Neural crest cell (in vitro differentiated cells): ENCODE data around the gene ITIH3. TPM values are rescaled to one million over a fixed set of nuclear protein-coding genes. Genes with fewer than 3 reads are reported as not detected.
A peak's percentile ranks its signal among the peaks of the same experiment; 100 is the strongest.

ENCODE experiments used
- DNase-seq: peaks from one replicate; pipeline ENCODE4 v3.0.0; 2021; ENCODE audit warnings: low read depth, mixed read lengths, low spot score
- H3K27ac Mint-ChIP-seq: one replicate; pipeline ENCODE4 v1.8.0; 2021; ENCODE audit warnings: mild to moderate bottlenecking, mixed read lengths; ENCODE audit not compliant: unreplicated experiment
- H3K27me3 Mint-ChIP-seq: 2 replicates; pipeline ENCODE4 v1.8.0; 2021; ENCODE audit warnings: low read depth, mild to moderate bottlenecking, mixed read lengths
- H3K36me3 Mint-ChIP-seq: 2 replicates; pipeline ENCODE4 v1.8.0; 2021; ENCODE audit warnings: low read depth, mild to moderate bottlenecking, mixed read lengths
- H3K4me1 Mint-ChIP-seq: 2 replicates; pipeline ENCODE4 v1.8.0; 2021; ENCODE audit warnings: mixed read lengths
- H3K4me3 Mint-ChIP-seq: one replicate; pipeline ENCODE4 v1.8.0; 2021; ENCODE audit warnings: mild to moderate bottlenecking, mixed read lengths
- H3K9me3 Mint-ChIP-seq: 2 replicates; pipeline ENCODE4 v1.8.0; 2021; ENCODE audit warnings: mixed read lengths
- long read RNA-seq: library from polyadenylated mRNA; unstranded; transcript quantifications from one replicate; pipeline ENCODE4 v2.0.0, GENCODE V29; 2020
- total RNA-seq: library from RNA; stranded (reverse); gene quantifications from 2 replicates; pipeline ENCODE4 v1.2.1, GENCODE V29; 2021
- TF ChIP-seq, protein P1 (sequence below): fragments of 200-600 bp; sonication (generic); conservative IDR thresholded peaks from 2 replicates; pipeline ENCODE4 v1.5.0; 2021; ENCODE audit warnings: antibody characterized with exemption, mild to moderate bottlenecking

ITIH3 gene, protein sequence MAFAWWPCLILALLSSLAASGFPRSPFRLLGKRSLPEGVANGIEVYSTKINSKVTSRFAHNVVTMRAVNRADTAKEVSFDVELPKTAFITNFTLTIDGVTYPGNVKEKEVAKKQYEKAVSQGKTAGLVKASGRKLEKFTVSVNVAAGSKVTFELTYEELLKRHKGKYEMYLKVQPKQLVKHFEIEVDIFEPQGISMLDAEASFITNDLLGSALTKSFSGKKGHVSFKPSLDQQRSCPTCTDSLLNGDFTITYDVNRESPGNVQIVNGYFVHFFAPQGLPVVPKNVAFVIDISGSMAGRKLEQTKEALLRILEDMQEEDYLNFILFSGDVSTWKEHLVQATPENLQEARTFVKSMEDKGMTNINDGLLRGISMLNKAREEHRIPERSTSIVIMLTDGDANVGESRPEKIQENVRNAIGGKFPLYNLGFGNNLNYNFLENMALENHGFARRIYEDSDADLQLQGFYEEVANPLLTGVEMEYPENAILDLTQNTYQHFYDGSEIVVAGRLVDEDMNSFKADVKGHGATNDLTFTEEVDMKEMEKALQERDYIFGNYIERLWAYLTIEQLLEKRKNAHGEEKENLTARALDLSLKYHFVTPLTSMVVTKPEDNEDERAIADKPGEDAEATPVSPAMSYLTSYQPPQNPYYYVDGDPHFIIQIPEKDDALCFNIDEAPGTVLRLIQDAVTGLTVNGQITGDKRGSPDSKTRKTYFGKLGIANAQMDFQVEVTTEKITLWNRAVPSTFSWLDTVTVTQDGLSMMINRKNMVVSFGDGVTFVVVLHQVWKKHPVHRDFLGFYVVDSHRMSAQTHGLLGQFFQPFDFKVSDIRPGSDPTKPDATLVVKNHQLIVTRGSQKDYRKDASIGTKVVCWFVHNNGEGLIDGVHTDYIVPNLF
- 0.52 TPM in 1 of 2 replicates, not detected in the other for total RNA-seq
- long read RNA-seq = 0 reads

DNA sequence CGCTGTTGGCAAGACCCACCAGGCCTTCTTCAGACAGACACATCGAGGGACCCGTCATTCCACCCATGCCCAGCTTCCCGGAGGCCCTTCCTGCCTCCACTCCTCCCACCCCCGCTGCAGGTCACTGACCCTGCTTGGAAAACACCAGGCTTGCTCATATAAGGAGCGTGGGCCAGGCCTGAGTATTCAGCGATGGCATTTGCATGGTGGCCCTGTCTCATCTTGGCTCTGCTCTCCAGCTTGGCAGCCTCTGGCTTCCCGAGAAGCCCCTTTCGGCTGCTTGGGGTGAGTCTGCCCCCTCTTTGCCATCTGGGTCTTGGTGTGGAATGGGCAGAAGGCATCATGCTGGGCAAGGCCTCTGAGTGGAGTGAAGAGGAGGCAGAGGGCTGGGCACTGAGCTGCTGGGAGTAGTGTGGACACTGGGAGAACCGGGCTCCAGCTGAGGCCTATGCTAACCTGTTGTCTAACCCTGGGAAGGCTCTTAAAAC is at the start of gene ITIH3:
ITIH3 (plus strand) TSS at position 185 of the 488 bp plus-strand sequence; CDS start at position 193, 8 bp downstream.
- Mint-ChIP-seq H3K27ac (peak within 1 kb of the TSS; percentile 94), H3K36me3 (no peaks in the 10 kb centered on the region), H3K9me3 (no peaks in the 10 kb centered on the region), H3K27me3 (no peaks in the 10 kb centered on the region), H3K4me1 (peaks cover 13% of the 10 kb centered on the region), H3K4me3 (no peak within 1 kb of the TSS)
- TF ChIP-seq, protein P1, sequence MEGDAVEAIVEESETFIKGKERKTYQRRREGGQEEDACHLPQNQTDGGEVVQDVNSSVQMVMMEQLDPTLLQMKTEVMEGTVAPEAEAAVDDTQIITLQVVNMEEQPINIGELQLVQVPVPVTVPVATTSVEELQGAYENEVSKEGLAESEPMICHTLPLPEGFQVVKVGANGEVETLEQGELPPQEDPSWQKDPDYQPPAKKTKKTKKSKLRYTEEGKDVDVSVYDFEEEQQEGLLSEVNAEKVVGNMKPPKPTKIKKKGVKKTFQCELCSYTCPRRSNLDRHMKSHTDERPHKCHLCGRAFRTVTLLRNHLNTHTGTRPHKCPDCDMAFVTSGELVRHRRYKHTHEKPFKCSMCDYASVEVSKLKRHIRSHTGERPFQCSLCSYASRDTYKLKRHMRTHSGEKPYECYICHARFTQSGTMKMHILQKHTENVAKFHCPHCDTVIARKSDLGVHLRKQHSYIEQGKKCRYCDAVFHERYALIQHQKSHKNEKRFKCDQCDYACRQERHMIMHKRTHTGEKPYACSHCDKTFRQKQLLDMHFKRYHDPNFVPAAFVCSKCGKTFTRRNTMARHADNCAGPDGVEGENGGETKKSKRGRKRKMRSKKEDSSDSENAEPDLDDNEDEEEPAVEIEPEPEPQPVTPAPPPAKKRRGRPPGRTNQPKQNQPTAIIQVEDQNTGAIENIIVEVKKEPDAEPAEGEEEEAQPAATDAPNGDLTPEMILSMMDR = no peak
- no peak for DNase-seq

DNA sequence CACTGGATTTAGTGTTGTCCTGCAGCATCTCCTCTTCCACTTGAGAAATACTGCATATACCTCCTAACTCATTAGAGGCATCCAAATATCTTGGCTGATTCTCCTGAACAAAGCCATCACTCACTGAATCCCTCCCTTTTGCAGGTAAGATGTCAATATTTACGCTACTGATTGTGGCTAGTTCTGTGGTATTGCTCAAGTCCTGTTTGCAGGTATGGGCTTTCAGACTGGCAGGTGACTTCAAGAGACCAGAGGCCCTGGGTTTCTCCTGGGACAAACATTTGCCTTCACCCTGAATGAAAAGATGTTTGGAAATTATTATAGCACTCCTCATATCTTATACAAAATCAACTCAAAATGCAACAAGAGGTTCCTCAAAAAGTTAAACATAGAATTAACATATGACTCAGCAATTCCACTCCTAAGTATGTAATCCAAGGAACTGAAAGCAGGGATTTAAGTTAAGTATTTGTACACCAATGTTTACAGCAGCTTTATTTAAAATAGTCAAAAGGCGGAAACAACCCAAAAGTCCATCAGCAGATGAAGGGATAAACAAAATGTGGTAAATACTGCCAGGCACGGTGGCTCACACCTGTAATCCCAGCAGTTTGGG is 42.4 kb upstream of the ITIH3 start:
- TF ChIP-seq, protein P1 = no peak
- H3K4me3 Mint-ChIP-seq = no peak overlapping the region
- no peaks in the 10 kb centered on the region for H3K9me3 Mint-ChIP-seq
- H3K36me3 Mint-ChIP-seq = peaks cover 28% of the 10 kb centered on the region
- DNase-seq = no peak
- no peaks in the 10 kb centered on the region for H3K4me1 Mint-ChIP-seq
- H3K27ac Mint-ChIP-seq = no peak overlapping the region
- no peaks in the 10 kb centered on the region for H3K27me3 Mint-ChIP-seq

DNA sequence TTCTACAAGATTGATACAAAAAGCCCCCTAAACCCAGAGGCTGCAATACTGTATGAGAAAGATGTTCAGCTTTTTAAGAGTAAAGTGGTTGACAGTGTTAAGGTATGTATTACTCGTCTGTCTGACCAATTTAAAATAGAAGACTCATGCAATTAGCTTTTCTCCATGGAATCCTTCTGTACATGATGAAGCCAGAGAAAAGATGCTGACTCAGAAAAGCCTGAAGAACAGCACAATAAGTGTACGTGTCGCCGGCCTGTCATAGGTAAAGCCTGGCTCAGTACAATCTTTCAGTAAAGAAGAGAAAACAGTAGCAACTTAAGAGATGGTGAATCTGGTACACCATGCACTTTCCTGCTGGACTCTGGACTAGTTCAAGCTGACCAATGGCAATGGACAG is 40.2 kb upstream of the ITIH3 start:
- Mint-ChIP-seq H3K27ac (no peak overlapping the region), H3K9me3 (no peaks in the 10 kb centered on the region), H3K36me3 (peaks cover 29% of the 10 kb centered on the region), H3K27me3 (no peaks in the 10 kb centered on the region), H3K4me1 (no peaks in the 10 kb centered on the region), H3K4me3 (no peak overlapping the region)
- no peak for DNase-seq
- TF ChIP-seq, protein P1 = no peak

DNA sequence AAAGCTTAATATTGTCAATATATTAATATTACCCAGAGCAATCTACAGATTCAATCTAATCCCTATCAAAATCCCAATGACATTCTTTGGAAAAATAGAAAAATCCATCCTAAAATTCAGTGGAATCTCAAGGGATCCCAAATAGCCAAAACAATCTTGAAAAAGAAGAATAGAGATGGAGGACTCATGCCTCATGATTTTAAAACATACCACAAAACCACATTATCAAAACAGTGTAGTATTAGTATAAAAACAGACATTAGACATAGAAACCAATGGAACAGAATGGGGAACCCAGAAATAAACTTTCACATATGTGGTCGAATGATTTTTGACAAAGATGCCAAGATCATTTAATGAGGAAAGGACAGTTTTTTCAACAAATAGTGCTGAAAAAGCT is 38.5 kb upstream of the ITIH3 start:
- Mint-ChIP-seq H3K9me3 (no peaks in the 10 kb centered on the region), H3K4me1 (no peaks in the 10 kb centered on the region), H3K27me3 (no peaks in the 10 kb centered on the region), H3K27ac (no peak overlapping the region), H3K36me3 (peaks cover 26% of the 10 kb centered on the region), H3K4me3 (no peak overlapping the region)
- no peak for DNase-seq
- TF ChIP-seq, protein P1 = no peak

DNA sequence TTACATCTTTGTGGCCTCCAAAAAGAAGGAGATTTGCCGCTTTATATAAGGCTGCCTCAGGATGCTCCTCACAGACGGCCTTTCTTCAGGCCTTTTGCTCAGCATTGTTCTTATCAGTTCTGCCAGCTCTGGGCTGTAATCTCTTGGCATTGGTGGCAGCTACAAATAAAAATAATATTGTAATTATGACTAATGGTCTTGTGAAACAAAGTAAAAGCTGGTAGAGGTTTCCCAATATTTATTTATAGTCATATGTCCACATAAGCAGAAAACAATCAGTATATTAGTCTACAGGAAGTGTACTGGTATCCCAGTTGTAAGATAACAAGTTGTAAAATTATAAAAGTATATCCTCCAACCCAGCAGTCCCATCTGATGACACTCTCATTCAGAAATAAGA is 31.1 kb upstream of the ITIH3 start:
- no peak for DNase-seq
- Mint-ChIP-seq H3K27ac (no peak overlapping the region), H3K9me3 (no peaks in the 10 kb centered on the region), H3K27me3 (no peaks in the 10 kb centered on the region), H3K4me1 (no peaks in the 10 kb centered on the region), H3K4me3 (no peak overlapping the region), H3K36me3 (peaks cover 13% of the 10 kb centered on the region)
- TF ChIP-seq, protein P1 = no peak
